OCI-LY7 (cell line): ENCODE data around the gene CXCL16.

Experiments used
- CTCF ChIP-seq: fragments of 200-600 bp; sonication (generic); conservative IDR thresholded peaks from 2 replicates; pipeline ENCODE4 v1.5.1; 2014; ENCODE audit warnings: mild to moderate bottlenecking, antibody characterized with exemption, low read length, moderate library complexity, mixed read lengths
- EZH2phosphoT487 ChIP-seq: fragments of 200-600 bp; sonication (generic); IDR thresholded peaks from 2 replicates; pipeline ENCODE4 v1.6.1; 2018; ENCODE audit warnings: low read depth, borderline replicate concordance, mild to moderate bottlenecking, mixed run types, antibody characterized with exemption, low read length, moderate library complexity, mixed read lengths

- TF ChIP-seq CTCF (no peak), EZH2phosphoT487 (no peak)
These were observed 260 bp upstream of the CXCL16 start for GRCh38 chr17:4740025-4740351.
